Ishikawa (cell line): ENCODE results near the gene ELF1.

Source experiments
- CEBPB ChIP-seq: IDR thresholded peaks from 2 replicates; pipeline ENCODE4 v1.6.1; 2012
- CREB1 ChIP-seq: IDR thresholded peaks from 2 replicates; pipeline ENCODE4 v1.6.1; 2012; ENCODE audit warnings: low read depth
- EGR1 ChIP-seq: IDR thresholded peaks from 2 replicates; pipeline ENCODE4 v1.6.1; 2012
- EP300 ChIP-seq: IDR thresholded peaks from 2 replicates; pipeline ENCODE4 v1.6.1; 2012; ENCODE audit warnings: borderline replicate concordance
- FOXM1 ChIP-seq: IDR thresholded peaks from 2 replicates; pipeline ENCODE4 v1.6.1; 2012; ENCODE audit warnings: low read depth, borderline replicate concordance
- NFIC ChIP-seq: IDR thresholded peaks from 2 replicates; pipeline ENCODE4 v1.6.1; 2012
- RAD21 ChIP-seq: IDR thresholded peaks from 2 replicates; pipeline ENCODE4 v1.6.1; 2012; ENCODE audit warnings: low read depth
- TAF1 ChIP-seq: IDR thresholded peaks from 2 replicates; pipeline ENCODE4 v1.6.1; 2012; ENCODE audit warnings: low read depth, mild to moderate bottlenecking
- TCF12 ChIP-seq: IDR thresholded peaks from 2 replicates; pipeline ENCODE4 v1.6.1; 2012; ENCODE audit warnings: low read depth
- TEAD4 ChIP-seq: IDR thresholded peaks from 2 replicates; pipeline ENCODE4 v1.6.1; 2012
- YY1 ChIP-seq: IDR thresholded peaks from 2 replicates; pipeline ENCODE4 v1.6.1; 2012; ENCODE audit warnings: low read depth
- ZBTB7A ChIP-seq: IDR thresholded peaks from 2 replicates; pipeline ENCODE4 v1.6.1; 2012; ENCODE audit warnings: low read depth
- TF ChIP-seq, protein P1 (sequence below): IDR thresholded peaks from 2 replicates; pipeline ENCODE4 v1.6.1; 2012
- TF ChIP-seq, protein P2 (sequence below): IDR thresholded peaks from 2 replicates; pipeline ENCODE4 v1.6.1; 2012; ENCODE audit warnings: low read depth, mild to moderate bottlenecking
- TF ChIP-seq, protein P3 (sequence below): IDR thresholded peaks from 2 replicates; pipeline ENCODE4 v1.6.1; 2012

The ELF1 gene

GRCh38 chr13:41017817-41018601, 1.1 kb downstream of the ELF1 start:
- no peak for TF ChIP-seq TCF12
- no peak for TF ChIP-seq EP300
- TF ChIP-seq CEBPB: no peak
- no peak for TF ChIP-seq NFIC
- TF ChIP-seq, protein P1, sequence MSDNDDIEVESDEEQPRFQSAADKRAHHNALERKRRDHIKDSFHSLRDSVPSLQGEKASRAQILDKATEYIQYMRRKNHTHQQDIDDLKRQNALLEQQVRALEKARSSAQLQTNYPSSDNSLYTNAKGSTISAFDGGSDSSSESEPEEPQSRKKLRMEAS: no peak
- TF ChIP-seq RAD21: no peak
- TF ChIP-seq EGR1: no peak
- no peak for TF ChIP-seq TAF1
- no peak for TF ChIP-seq YY1
- TF ChIP-seq, protein P2, sequence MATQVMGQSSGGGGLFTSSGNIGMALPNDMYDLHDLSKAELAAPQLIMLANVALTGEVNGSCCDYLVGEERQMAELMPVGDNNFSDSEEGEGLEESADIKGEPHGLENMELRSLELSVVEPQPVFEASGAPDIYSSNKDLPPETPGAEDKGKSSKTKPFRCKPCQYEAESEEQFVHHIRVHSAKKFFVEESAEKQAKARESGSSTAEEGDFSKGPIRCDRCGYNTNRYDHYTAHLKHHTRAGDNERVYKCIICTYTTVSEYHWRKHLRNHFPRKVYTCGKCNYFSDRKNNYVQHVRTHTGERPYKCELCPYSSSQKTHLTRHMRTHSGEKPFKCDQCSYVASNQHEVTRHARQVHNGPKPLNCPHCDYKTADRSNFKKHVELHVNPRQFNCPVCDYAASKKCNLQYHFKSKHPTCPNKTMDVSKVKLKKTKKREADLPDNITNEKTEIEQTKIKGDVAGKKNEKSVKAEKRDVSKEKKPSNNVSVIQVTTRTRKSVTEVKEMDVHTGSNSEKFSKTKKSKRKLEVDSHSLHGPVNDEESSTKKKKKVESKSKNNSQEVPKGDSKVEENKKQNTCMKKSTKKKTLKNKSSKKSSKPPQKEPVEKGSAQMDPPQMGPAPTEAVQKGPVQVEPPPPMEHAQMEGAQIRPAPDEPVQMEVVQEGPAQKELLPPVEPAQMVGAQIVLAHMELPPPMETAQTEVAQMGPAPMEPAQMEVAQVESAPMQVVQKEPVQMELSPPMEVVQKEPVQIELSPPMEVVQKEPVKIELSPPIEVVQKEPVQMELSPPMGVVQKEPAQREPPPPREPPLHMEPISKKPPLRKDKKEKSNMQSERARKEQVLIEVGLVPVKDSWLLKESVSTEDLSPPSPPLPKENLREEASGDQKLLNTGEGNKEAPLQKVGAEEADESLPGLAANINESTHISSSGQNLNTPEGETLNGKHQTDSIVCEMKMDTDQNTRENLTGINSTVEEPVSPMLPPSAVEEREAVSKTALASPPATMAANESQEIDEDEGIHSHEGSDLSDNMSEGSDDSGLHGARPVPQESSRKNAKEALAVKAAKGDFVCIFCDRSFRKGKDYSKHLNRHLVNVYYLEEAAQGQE: no peak
- TF ChIP-seq CREB1: no peak
- no peak for TF ChIP-seq TEAD4

GRCh38 chr13:41017159-41017558, 2.0 kb downstream of the ELF1 start:
- TF ChIP-seq CREB1 (no peak), CEBPB (no peak), ZBTB7A (no peak), RAD21 (no peak), TEAD4 (no peak), NFIC (no peak), EGR1 (no peak), TAF1 (no peak)
- TF ChIP-seq, protein P3, sequence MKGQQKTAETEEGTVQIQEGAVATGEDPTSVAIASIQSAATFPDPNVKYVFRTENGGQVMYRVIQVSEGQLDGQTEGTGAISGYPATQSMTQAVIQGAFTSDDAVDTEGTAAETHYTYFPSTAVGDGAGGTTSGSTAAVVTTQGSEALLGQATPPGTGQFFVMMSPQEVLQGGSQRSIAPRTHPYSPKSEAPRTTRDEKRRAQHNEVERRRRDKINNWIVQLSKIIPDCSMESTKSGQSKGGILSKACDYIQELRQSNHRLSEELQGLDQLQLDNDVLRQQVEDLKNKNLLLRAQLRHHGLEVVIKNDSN: no peak
- TF ChIP-seq, protein P1: no peak

- TF ChIP-seq, protein P2: no peak
- TF ChIP-seq TCF12 (no peak), FOXM1 (no peak), EP300 (no peak), EGR1 (no peak), NFIC (no peak), TAF1 (no peak), CEBPB (no peak), YY1 (no peak), ZBTB7A (no peak), CREB1 (no peak)
- TF ChIP-seq, protein P1: no peak
Observed at GRCh38 chr13:41015920-41016319, 3.2 kb downstream of the ELF1 start.

DNA sequence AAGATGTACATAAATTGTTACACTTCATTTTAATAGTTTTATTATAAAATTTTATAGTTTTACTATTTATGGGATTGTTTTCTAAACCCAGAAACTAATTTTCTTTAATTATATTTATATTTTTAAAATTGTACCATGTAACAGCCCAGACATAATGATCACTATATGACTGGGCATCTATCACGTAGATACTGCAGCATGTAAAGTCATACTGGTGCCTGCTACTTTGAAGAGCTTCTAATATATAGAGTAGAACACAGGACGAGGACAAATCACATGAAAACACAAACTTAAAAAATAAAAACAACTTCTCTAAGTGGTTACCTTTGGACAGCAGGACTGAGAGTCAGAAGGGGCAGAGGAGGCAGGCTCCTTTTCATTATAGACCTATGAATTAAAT, 5.3 kb downstream of the ELF1 start:
- TF ChIP-seq YY1 (no peak), TAF1 (no peak), CREB1 (no peak), RAD21 (no peak), CEBPB (no peak), ZBTB7A (no peak), TEAD4 (no peak), NFIC (no peak), FOXM1 (no peak), EP300 (no peak), EGR1 (no peak)
- TF ChIP-seq, protein P3: no peak
- TF ChIP-seq, protein P2: no peak
- TF ChIP-seq, protein P1: no peak
